Hematopoietic multipotent progenitor cell (in vitro differentiated cells): ENCODE data around the gene LRRC38. TPM values are rescaled to one million over a fixed set of nuclear protein-coding genes. Genes with fewer than 3 reads are reported as not detected.
"Not testable (repeated sequence)": the region's sequence is repeated elsewhere in the genome, so short reads cannot be mapped to it uniquely, and the experiment has no call there.

Source experiments
- DNase-seq, 3 donors: peaks; one replicate each; pipeline ENCODE4 v3.0.0-alpha.2; 2011 to 2015; ENCODE audit warnings: low read depth in 2 of 3, low spot score in 2 of 3
- total RNA-seq: library from RNA; depleted of rRNA; stranded (reverse); fragments of >200 nt; gene quantifications from one replicate; pipeline ENCODE4 v1.2.3, GENCODE V29; 2012

LRRC38 gene, protein sequence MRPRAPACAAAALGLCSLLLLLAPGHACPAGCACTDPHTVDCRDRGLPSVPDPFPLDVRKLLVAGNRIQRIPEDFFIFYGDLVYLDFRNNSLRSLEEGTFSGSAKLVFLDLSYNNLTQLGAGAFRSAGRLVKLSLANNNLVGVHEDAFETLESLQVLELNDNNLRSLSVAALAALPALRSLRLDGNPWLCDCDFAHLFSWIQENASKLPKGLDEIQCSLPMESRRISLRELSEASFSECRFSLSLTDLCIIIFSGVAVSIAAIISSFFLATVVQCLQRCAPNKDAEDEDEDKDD
- total RNA-seq, result 0.27 TPM

DNA sequence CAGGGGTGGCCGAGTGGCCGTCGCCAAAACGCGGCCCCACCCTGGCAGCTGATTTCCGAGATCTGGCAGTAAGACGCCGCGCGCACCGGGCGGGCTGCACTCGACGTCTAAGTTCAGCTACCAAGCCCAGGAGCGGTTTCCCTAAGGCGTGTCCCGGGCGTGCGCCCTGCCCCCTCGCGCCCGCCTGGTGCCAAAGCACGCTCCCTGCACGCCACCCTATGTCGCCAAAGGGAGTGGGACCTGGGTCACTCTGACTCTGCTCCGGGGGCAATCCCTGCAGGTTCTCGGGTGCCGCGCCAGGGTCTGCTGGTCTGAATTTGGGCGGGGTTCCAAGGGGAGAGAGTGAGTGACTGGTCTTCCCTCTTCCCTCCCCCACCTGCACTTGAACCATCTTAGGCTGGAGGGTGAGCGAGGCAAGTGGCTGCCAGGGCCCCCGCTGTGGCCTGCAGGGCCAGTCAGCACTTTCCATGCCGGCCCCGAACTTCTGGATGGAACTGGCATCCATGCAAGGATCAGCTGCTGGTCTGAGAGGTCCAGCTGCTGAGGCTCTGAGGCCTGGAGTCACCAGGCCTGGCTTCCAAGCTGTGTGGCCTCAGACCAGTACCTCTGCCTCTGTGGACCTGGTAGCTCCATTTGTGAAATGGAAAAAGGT lies at the start of gene LRRC38:
LRRC38 (minus strand) TSS at position 109 of the 652 bp plus-strand sequence. CDS start 410 bp downstream, outside the sequence.
- peak in 2 of 3 donors; percentile 34 to 40 for DNase-seq

DNA sequence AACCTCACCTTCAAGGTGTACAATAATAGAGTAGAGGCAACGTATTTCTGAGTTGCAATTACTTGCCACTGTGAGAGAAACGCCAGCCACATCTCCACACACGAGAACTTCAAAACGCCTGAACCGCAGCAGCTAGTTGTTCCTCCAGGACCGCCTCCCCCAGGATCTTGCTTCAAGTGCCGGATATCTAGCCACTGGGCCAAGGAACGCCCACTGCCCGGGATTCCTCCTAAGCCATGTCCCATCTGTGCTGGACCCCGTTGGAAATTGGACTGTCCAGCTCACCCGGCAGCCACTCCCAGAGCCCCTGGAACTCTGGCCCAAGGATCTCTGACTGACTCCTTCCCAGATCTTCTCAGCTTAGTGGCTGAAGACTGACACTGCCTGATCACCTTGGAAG lies 49.2 kb upstream of the LRRC38 start:
- DNase-seq, result not testable (repeated sequence)

DNA sequence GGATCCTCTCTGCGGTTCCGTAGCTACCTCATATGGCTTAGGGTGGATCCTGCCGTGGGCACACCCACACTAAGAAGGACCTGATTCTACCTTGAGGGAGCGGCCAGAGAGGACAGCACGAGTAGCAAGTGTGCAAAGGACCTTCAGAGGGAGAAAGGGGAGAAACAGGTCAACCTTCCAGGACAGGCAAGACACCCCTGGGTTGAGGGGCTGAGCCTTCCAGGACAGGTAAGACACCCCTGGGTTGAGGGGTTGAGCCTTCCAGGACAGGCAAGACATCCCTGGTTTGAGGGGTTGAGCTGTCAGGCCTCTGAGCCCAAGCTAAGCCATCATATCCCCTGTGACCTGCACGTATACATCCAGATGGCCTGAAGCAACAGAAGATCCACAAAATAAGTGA lies 46.7 kb upstream of the LRRC38 start:
- no peak for DNase-seq

DNA sequence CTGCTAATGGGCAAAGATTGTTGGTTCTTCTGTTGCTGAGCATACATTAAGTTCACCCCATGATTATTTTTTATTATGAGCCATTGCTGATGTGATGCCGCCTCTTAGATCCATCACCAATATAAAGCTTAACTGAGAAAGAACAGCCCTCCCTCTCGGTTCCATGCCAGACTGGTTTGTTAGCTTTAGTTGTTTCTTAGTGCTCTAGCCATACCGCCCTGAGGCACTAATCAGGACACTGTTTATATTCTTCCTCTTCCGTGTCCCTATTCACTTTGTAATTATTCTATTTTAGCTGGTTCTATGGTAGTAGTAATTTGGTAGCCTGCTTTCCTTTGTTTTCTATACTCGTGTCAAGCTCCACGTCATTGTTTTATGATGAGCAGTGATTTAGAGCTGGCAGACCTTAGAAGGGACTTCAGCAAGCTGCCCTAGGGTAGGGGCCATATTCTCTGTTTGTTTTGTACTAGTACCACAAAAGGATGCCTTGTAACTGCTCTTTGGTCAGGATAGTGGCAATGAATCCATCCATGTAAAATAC lies 42.5 kb upstream of the LRRC38 start:
- DNase-seq, result no peak

DNA sequence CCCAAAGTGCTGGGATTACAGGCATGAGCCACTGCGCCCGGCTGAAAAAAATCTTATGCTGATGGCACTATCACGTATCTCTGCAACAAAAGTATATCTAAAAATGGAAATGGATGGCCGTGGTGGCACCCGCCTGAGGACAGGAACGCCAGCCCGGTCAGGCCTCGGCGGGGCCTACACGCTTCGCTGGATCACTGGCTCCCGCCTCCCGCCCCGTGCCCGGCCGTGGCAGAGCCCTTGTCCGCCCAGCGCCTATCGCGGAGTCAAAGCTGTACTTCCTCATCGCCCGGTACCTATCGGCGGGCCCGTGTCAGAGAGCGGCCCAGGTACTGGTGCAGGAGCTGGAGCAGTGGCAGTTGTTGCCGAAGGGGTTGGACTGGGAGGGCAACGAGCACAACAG lies 41.0 kb upstream of the LRRC38 start:
- DNase-seq, result no peak

DNA sequence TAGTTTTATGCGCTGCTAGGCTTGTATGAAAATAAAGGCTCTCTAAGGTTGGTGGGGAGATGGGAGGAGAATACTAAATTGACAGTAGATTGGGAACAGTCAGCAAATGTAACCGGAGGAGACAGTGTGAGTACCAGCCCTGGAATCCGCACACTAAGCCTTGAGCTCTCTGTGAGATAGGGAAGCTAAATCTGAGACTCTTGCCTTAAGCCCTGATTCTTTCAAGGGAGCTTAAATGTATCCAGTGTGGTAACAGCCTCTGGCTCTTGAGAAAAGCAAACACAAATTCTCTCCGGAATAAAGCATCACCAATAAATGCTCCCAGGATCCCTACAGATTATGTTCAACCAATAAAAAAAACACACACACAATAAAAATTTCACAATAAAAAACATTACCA lies 36.9 kb upstream of the LRRC38 start:
- no peak for DNase-seq

DNA sequence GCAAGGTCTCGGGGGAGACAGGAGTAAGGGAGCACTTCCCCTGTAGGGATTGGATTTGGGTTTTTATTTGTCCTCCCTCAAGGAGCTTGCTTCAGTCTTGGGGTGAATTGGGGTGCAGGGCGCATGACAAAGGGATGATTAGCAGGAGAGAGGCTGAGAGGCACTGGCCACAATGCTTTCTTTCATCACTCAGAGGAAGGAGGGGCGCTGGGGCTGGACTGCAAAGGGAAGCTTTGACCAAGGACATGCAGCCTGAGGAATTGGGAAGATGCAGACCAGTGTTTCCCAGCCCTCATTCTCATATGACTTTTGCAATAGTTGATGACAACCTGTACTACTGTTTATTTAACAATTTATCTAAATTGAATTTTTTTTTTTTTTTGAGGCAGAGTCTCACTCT lies 35.7 kb upstream of the LRRC38 start:
- DNase-seq, result no peak

DNA sequence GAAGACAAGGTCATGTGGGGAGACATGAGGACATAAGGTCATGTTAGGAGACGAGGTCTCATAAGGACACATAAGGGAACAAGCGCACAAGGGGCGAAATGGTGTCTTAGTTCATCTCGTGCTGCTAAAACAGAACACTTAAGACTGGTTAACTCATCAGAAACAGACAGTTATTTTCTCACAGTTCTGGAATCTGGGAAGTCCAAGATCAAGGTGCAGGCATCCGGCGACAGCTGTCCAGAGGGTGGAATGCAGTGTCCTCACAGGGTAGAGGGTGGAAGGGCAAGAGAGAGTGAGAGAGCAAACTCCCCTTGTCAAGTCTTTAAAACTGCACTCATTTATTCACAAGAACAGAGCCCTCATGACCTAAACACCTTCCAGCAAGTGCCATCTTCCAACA lies 35.2 kb upstream of the LRRC38 start:
- DNase-seq, result no peak

DNA sequence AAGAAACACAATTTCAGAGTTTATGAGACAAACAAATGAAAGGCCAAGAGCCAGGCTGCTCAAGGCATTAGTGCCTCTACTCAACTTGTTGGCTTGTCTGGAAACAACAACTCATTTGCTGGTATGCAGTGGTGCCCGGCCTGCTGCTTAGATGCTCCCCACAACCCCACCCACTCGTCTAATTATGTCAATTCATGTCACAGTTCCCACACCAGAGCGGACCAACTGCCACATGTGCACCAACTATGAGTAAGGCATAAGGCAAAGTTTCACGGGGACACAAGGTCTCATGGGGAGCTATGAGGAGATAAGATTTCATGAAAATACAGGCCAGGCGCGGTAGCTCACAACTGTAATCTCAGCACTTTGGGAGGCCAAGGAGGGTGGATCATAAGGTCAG lies 34.5 kb upstream of the LRRC38 start:
- no peak for DNase-seq

DNA sequence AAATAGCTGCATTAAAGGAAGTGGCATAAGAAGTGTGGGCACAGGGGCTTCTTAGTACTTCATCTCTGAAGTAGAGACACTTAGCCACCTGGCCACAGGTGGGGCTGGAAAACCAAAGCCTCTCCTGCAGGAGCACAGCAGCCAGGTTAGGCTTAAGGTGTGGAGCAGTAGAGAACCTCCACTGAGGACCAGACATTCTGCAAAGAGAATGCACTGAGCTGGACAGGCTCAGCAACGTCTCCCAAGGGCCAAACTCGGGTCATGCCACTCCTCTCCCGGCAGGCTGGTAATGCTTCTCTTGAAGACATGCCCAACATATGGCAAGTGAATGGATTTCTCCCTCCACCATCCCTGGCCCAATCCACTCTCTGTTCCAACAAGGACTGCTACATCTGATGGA lies 33.0 kb upstream of the LRRC38 start:
- no peak for DNase-seq

DNA sequence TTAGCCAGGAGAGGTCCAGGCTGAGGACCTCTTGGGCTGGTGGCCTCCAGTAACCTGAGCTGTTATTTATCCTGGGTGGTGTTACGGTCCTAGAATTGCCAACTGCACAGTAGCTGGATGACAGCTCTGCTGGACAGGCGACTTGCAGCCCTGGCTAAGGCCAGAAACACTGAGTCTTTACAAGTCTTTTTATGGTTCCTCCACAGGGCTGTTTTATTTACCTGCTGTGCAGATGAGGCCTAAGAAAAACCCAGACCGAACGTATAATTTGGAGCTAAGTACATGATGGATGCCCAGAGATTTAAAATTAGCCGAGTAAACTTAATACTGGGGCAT lies 30.4 kb upstream of the LRRC38 start:
- DNase-seq, result no peak

DNA sequence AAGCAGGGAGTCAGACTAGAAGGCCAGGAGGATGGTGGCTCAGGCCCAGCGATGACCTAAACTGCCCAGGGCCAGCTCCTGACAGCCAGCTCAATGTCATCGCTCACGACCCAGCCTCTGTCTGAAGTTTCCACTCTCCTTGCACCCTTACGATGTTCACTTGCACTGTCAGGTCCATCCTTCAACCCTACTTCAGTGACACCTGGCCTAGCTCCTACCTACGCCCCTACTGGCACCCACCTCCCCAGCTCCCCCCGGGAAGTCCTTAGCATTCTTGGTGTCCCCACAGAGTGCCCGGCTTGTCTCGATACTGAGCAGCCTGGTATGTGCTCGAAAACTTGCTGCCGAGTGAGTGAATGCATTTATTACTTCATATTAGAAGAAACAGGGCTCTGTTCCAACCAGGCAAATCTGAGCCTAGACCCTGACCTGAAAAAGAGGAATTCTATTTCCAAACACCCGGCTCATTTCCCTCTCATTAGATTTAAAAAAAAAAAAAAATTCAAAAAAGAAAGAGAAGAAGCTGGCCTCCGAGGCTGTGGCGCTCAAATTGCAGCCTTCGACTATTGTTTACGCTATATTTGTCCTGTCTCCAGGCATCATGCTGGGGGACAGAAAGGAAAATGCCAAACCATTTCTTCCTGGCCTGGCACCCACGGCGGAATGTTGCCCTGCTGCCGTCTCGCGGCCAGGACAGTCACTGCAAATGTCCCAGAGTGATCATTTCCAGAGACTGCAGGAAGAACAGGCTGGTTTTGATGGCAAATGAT lies 29.8 kb upstream of the LRRC38 start:
- peak in 1 of 3 donors; percentile 10 for DNase-seq

DNA sequence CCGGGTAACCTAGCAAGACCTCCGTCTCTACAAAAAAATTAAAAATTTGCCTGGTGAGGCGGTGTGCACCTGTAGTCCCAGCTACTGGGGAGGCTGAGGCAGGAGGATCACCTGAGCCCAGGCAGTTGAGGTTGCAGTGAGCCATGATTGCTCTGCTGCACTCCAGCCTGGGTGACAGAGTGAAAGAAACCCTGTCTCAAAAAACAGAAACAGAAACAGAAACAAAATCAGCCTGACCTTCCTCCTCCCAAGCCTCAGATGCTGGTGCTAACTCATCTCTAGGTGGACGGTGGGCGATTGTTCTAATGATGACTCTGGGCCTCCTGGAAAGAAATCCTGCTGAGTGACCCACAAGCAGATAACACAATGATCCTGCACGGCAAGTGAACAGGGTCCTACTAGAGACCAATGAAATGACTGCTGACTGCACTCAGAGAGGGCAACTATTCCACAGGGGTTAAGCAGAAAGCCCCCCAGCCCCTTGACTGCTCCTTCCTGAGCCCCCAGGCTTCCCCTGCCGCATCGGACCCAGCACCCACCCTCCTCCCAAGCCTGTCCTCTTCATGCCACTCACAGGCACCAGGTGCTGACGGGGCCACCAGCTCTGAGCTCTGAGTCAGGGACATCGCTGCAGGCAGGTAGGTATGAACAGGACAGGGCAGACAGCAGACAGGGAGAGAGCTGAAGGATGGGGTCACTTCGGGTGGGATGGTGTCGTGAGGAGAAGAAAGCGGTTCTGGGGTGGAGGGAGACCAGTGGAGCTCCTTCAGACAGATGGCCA lies 27.8 kb upstream of the LRRC38 start:
- no peak for DNase-seq

DNA sequence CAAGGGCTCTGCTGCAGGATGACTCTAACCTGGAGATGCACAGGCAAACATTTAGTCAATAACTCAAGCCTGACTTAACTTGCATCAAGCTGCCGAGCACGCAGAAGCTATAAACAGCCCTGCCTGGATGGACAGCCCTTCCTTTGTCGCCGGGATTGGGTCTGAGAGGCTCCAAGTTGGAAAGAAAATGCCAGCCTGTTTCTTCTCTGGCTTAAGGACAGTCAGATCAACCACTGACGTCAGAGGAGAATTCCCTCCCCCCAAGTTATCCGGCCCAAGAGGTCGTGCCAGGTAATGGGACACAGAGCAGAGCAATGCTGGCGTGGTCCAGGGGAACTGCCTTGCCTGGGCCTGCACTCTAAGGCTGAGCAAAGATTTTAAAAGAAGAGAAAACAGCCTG lies 27.1 kb upstream of the LRRC38 start:
- DNase-seq, result no peak

DNA sequence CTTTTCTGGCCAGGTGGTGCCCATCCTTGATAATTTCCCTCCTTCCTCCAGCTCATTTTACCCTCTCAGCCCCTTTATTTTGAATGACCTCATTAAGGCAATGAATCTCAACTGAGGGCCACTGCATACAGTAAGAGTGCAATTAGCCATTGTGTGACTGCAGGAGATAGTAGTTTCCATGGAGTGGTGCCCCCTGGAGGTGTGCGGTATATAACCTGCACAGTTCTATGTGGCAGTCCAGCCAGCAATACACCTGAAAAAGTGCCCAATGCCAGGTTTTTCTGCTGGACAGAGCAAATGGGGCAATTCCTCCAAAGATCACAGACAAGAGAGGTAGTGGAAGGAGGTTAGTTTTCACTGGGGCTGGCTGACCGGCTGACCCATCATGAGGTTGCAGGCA lies 25.9 kb upstream of the LRRC38 start:
- DNase-seq, result no peak

DNA sequence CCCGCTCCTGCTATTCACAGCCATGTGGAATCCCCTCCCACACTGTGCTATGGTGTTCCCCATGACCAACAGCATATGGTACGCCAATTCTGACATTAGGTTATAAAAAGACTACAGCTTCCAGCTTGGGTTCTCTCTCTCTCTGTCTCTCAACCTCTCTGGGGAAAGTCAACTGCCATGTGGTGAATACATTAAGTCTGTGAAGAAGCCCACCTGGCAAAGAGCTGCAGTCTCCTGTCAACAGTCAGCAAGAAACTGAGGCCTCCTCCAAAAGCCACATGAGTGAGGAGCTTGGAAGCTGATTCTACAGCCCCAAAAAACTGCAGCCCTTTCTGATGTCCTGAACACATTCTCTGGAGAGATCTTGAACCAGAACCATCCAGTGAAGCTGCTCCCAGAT lies 25.0 kb upstream of the LRRC38 start:
- no peak for DNase-seq

DNA sequence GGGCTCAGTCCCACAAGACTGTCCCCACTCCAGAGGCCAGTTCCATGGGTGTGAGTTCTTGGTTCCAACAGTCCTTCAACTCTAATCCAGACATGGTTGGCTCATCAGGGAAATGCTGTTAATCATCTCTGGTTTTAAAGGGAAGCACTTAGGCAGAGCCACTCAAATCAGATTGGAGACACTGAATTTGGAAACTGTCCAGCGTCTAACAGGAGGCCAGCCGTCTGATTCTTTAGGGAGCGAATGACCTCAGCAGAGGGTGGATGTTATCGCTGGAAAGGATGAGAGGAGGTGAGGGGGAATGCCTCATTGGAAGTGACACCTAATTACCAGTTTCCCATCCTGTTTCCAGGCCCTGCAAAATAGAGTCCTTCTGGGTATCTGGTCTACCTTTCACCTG lies 22.8 kb upstream of the LRRC38 start:
- DNase-seq, result no peak

DNA sequence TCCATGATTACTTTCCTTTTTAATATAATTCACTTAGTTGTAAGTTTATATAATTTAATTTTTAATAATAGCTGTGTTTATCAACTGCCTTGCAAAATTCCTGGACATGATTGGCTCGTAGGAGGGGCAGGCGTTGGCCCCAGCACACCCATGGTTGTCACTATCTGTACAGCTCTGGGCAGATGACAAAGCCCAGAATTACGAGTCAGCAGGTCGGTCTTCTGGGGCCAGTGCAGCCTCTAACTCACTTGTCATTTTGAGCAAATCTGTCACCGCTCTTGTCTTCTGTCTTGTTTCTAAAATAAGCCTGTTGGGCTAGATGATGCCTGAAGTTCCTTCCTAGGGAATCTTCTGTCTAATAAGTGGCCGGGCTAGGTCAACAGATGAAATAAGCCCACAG lies 21.4 kb upstream of the LRRC38 start:
- no peak for DNase-seq

DNA sequence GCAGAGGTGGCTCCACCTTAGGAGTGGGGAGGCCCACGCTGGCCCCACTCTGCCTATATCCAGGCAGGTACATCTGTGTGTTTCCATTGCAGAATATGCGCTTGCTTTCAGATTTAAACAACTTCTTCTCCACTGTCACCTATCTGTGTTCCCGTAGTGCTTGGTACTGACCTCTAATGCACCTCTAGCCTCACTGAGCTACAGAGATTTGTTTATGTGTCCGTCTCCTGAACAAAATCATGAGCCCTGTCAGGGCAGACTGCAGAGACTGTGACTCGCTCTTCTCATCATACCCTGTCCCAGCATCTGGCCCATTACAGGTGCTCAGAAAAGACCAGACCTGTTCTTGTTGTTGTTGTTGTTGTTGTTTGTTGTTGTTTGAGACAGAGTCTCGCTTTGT lies 14.5 kb upstream of the LRRC38 start:
- no peak for DNase-seq

DNA sequence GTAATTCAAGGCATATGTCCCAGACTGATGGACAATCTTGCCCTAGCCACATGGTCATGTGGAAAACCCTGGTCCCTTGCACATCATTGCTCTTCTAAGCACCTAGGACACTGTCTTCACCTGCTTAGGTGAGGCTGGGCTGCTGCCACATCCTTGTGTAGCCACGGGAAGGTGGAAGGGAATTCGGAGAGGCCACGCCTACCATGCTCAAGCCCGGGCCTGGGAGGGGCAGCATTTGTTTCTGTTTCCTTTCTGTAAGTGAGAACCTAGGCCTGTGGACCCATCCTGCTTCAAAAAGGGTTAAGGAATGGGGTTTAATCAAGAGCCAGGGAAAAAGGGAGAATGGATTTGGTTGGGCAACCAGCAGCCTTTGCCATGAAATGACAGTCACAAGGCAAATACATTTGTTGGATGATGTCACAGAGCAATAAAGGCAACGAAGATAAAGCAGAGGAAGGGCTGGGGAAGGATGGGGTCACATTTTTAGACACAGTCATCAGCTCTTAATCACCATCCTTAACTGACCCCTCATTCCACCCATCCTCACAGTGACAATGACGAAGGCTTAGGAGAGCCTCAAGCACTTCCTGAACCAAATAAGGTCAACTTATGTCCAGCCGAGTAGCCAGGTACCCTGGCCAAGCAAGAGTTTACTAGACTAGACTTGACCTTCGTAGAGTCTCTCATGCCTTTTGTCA lies 10.1 kb upstream of the LRRC38 start:
- DNase-seq, result no peak
